ENCODE results near the gene LIMK1. TPM values are rescaled to one million over a fixed set of nuclear protein-coding genes. Genes with fewer than 3 reads are reported as not detected.

The LIMK1 gene
- total RNA-seq, 1 experiment from 2014 or later: 31.4 TPM

DNA sequence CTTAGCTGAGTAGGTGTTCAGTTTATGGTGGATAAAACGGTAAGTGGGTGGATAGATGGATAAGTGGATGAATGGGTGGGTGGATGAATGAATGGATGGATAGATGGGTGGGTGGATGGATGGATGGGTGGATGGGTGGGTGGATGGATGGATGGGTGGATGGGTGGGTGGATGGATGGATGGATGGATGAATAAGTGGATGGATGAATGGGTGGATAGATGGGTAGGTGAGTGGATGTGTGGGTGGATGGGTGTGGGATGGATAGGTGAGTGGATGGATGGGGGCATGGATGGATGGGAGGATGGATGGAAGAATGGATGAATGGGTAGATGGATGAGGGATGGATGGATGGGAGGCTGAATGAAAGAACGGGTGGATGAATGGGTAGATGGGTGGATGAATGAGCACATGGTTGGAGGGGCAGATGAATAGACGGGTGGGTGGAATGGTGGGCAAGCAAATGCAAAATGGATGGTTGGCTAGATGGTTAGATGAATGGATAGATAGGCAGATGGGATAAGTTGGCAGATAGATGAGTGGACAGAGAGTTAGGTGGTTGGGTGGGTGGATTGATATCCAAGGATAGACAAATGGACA lies 29.9 kb upstream of the LIMK1 start:
- H3K36me3 Mint-ChIP-seq (ENCODE audit: insufficient read depth, unreplicated experiment): no peaks in the 10 kb centered on the region
- CTCF ChIA-PET: no interaction called here
- H3K9me3 Mint-ChIP-seq (ENCODE audit: unreplicated experiment): no peaks in the 10 kb centered on the region
- Histone ChIP-seq H3K4me1 (no peaks in the 10 kb centered on the region), H3K9me3 (no peaks in the 10 kb centered on the region), H3K36me3 (ENCODE audit: control insufficient read depth, insufficient read depth, low read length) (no peaks in the 10 kb centered on the region), H3K27me3 (replicated peaks; ENCODE audit: control insufficient read depth, insufficient read depth, low read length) (no peaks in the 10 kb centered on the region), H3K4me3 (ENCODE audit: low read depth, low read length) (no peak overlapping the region)
- TF ChIP-seq, protein P1, sequence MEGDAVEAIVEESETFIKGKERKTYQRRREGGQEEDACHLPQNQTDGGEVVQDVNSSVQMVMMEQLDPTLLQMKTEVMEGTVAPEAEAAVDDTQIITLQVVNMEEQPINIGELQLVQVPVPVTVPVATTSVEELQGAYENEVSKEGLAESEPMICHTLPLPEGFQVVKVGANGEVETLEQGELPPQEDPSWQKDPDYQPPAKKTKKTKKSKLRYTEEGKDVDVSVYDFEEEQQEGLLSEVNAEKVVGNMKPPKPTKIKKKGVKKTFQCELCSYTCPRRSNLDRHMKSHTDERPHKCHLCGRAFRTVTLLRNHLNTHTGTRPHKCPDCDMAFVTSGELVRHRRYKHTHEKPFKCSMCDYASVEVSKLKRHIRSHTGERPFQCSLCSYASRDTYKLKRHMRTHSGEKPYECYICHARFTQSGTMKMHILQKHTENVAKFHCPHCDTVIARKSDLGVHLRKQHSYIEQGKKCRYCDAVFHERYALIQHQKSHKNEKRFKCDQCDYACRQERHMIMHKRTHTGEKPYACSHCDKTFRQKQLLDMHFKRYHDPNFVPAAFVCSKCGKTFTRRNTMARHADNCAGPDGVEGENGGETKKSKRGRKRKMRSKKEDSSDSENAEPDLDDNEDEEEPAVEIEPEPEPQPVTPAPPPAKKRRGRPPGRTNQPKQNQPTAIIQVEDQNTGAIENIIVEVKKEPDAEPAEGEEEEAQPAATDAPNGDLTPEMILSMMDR (IDR thresholded peaks at IDR 0.05; ENCODE audit: insufficient read depth in 1 of 2, low read depth in 1 of 2, low read length in 1 of 2, severe bottlenecking in 1 of 2, unreplicated experiment in 1 of 2): no peak
- POLR2A ChIA-PET: no interaction called here
- no peak overlapping the region for H3K4me3 Mint-ChIP-seq (ENCODE audit: unreplicated experiment)
- DNase-seq: no peak
- no peak overlapping the region for H3K27ac Mint-ChIP-seq (ENCODE audit: unreplicated experiment)
- intact Hi-C loops (cut with micrococcal nuclease; ENCODE audit: unreplicated experiment): loop anchor here (5.0 kb wide), 2 partner anchors 129 to 339 kb away; no protein-coding TSS in a partner anchor
- peaks cover 23% of the 10 kb centered on the region for H3K27me3 Mint-ChIP-seq (ENCODE audit: insufficient read depth, unreplicated experiment)
- H3K4me1 Mint-ChIP-seq (ENCODE audit: low read depth, unreplicated experiment): no peaks in the 10 kb centered on the region
- BruUV-seq (replicated peaks): no TSS peak

DNA sequence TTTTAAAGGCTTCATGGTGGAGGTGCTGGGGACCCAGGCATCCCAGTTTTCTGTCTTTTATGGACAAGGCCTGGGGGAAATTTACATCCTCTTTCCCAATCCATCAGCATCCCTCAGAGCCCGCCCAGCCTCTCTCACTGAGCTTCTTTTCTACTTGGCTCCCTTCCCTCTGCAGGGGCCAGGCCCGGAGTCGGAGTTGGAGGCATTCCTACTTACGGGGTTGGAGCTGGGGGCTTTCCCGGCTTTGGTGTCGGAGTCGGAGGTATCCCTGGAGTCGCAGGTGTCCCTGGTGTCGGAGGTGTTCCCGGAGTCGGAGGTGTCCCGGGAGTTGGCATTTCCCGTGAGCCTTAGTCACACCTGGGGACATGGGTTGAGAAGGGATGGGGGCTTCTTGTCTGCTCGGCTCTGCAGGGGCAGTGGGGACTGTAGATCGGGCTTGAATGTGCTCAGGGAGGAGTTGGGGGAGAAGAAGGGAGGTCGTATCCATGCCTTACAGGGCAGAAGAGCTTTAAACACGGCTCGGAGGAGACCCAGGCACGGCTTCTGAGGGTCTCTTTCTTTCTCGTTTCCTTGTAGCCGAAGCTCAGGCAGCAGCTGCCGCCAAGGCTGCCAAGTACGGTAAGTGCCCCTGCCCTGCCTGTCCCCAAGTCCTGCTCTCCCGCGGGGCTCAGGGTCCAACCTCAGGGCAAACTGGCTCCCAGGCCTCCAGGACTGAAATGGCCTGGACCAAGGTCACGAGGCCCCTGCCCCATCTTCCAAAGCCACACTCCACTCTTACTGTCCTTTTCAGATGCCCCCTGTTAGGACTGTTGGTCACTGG lies 27.3 kb upstream of the LIMK1 start:
- POLR2A ChIA-PET: no interaction called here

More for the DNA sequence above, 27.3 kb upstream of the LIMK1 start:
- TF ChIP-seq, protein P1 (IDR thresholded peaks at IDR 0.05; ENCODE audit: insufficient read depth in 1 of 2, low read depth in 1 of 2, low read length in 1 of 2, severe bottlenecking in 1 of 2, unreplicated experiment in 1 of 2): no peak
- H3K4me3 Mint-ChIP-seq (ENCODE audit: unreplicated experiment): no peak overlapping the region
- intact Hi-C loops (cut with micrococcal nuclease; ENCODE audit: unreplicated experiment): no loop called here
- no peak overlapping the region for H3K27ac Mint-ChIP-seq (ENCODE audit: unreplicated experiment)
- no TSS peak for BruUV-seq (replicated peaks)
- H3K36me3 Mint-ChIP-seq (ENCODE audit: insufficient read depth, unreplicated experiment): no peaks in the 10 kb centered on the region
- H3K36me3 ChIP-seq (ENCODE audit: control insufficient read depth, insufficient read depth, low read length): no peaks in the 10 kb centered on the region
- no peak for DNase-seq
- no peak overlapping the region for H3K4me3 ChIP-seq (ENCODE audit: low read depth, low read length)
- H3K27me3 Mint-ChIP-seq (ENCODE audit: insufficient read depth, unreplicated experiment): peaks cover 23% of the 10 kb centered on the region
- no peaks in the 10 kb centered on the region; the same call in 1 of the 2 replicates for H3K4me1 ChIP-seq
- CTCF ChIA-PET: interaction anchor here (0.6 to 1.9 kb wide), 2 partner anchors 12 to 15 kb away, joined by 5 to 7 read pairs; no protein-coding TSS in a partner anchor
- H3K9me3 ChIP-seq: no peaks in the 10 kb centered on the region
- H3K27me3 ChIP-seq (replicated peaks; ENCODE audit: control insufficient read depth, insufficient read depth, low read length): no peaks in the 10 kb centered on the region
- no peaks in the 10 kb centered on the region for H3K4me1 Mint-ChIP-seq (ENCODE audit: low read depth, unreplicated experiment)
- H3K9me3 Mint-ChIP-seq (ENCODE audit: unreplicated experiment): no peaks in the 10 kb centered on the region

Measured in Caco-2 (cell line).